HepG2 (cell line): ENCODE measurements around the gene LIME1. TPM values are rescaled to one million over a fixed set of nuclear protein-coding genes. Genes with fewer than 3 reads are reported as not detected.

Experiments used
- ATF1 ChIP-seq: IDR thresholded peaks from 2 replicates; pipeline ENCODE4 v1.6.1; 2016; ENCODE audit warnings: mild to moderate bottlenecking, control low read depth
- ATM ChIP-seq: fragments of 450-650 bp; IDR thresholded peaks from 2 replicates; pipeline ENCODE4 v1.7.1; 2017; ENCODE audit warnings: mild to moderate bottlenecking, borderline replicate concordance
- CEBPZ ChIP-seq: IDR thresholded peaks from 2 replicates; pipeline ENCODE4 v1.6.1; 2012; ENCODE audit warnings: low read length, improper control_type of control experiment
- DMAP1 ChIP-seq: IDR thresholded peaks from 2 replicates; pipeline ENCODE4 v1.6.1; 2016
- FOXC1 ChIP-seq: sonication (generic); formaldehyde crosslinking; IDR thresholded peaks from 2 replicates; pipeline ENCODE4 v1.8.0; 2022; ENCODE audit warnings: mild to moderate bottlenecking, missing genetic modification reagents, borderline replicate concordance
- HNRNPH1 ChIP-seq: fragments of 200-400 bp; formaldehyde crosslinking; optimal IDR thresholded peaks from 2 replicates; pipeline ENCODE3; 2017; ENCODE audit warnings: mild to moderate bottlenecking, low read depth, low read length
- JARID2 ChIP-seq: sonication (generic); formaldehyde crosslinking; IDR thresholded peaks from 2 replicates; pipeline ENCODE4 v1.8.1; 2023; ENCODE audit warnings: missing genetic modification reagents, inconsistent platforms; ENCODE audit not compliant: insufficient replicate concordance
- PAX8 ChIP-seq: sonication (generic); formaldehyde crosslinking; IDR thresholded peaks from 2 replicates; pipeline ENCODE4 v1.8.0; 2022; ENCODE audit warnings: mild to moderate bottlenecking, missing genetic modification reagents, borderline replicate concordance
- PHF5A ChIP-seq: IDR thresholded peaks from one replicate; pipeline ENCODE4 v1.6.1; 2018; ENCODE audit warnings: low read depth, missing genetic modification reagents; ENCODE audit not compliant: unreplicated experiment
- RARG ChIP-seq: sonication (generic); formaldehyde crosslinking; IDR thresholded peaks from 2 replicates; pipeline ENCODE4 v1.4.0; 2020; ENCODE audit warnings: low read depth, mild to moderate bottlenecking, missing genetic modification reagents
- RBM39 ChIP-seq: fragments of 200-400 bp; formaldehyde crosslinking; IDR thresholded peaks from one replicate; pipeline ENCODE4 v1.6.1; 2018; ENCODE audit warnings: antibody characterized with exemption, mild to moderate bottlenecking, low read depth, low read length; ENCODE audit not compliant: poor library complexity, severe bottlenecking
- RNF219 ChIP-seq: sonication (generic); formaldehyde crosslinking; IDR thresholded peaks from 2 replicates; pipeline ENCODE4 v1.5.0; 2020; ENCODE audit warnings: mild to moderate bottlenecking, missing genetic modification reagents
- RXRA ChIP-seq: sonication (generic); formaldehyde crosslinking; IDR thresholded peaks from 2 replicates; pipeline ENCODE4 v1.5.1; 2020; ENCODE audit warnings: missing genetic modification reagents
- SP4 ChIP-seq: sonication (generic); formaldehyde crosslinking; IDR thresholded peaks from 2 replicates; pipeline ENCODE4 v1.8.1; 2023; ENCODE audit warnings: mild to moderate bottlenecking, missing genetic modification reagents
- SYNCRIP ChIP-seq: fragments of 200-400 bp; formaldehyde crosslinking; IDR thresholded peaks from 2 replicates; pipeline ENCODE4 v1.6.1; 2018; ENCODE audit warnings: mild to moderate bottlenecking, low read depth, low read length; ENCODE audit not compliant: insufficient read depth
- ZBTB38 ChIP-seq: sonication (generic); formaldehyde crosslinking; IDR thresholded peaks from 2 replicates; pipeline ENCODE4 v1.5.1; 2020; ENCODE audit warnings: mild to moderate bottlenecking, missing genetic modification reagents
- ZBTB7A ChIP-seq: sonication (generic); formaldehyde crosslinking; IDR thresholded peaks from 2 replicates; pipeline ENCODE4 v1.8.0; 2022; ENCODE audit warnings: mild to moderate bottlenecking, missing genetic modification reagents
- ZBTB8A ChIP-seq: sonication (generic); formaldehyde crosslinking; IDR thresholded peaks from 2 replicates; pipeline ENCODE4 v1.4.0; 2020; ENCODE audit warnings: mild to moderate bottlenecking, low read depth, missing genetic modification reagents, borderline replicate concordance
- ZFP1 ChIP-seq: IDR thresholded peaks from 2 replicates; pipeline ENCODE4 v1.6.1; 2016
- ZFP37 ChIP-seq: sonication (generic); formaldehyde crosslinking; IDR thresholded peaks from 2 replicates; pipeline ENCODE4 v1.4.0; 2020; ENCODE audit warnings: missing genetic modification reagents, borderline replicate concordance
- ZNF331 ChIP-seq: sonication (generic); formaldehyde crosslinking; IDR thresholded peaks from 2 replicates; pipeline ENCODE4 v1.4.0; 2020; ENCODE audit warnings: missing genetic modification reagents
- polyA plus RNA-seq, 8 experiments: library from polyadenylated mRNA; depleted of rRNA in 3 of 8; stranded (reverse) in 7 of 8; unstranded in 1 of 8; fragments of >200 nt; fragmentation: Illumina TruSeq in 4 of 8; extraction: Trizol in 4 of 8; gene quantifications; 2 replicates each; pipeline versions ENCODE4 v1.2.1 to v1.2.3, GENCODE V29; 2011 to 2016; ENCODE audit warnings: low read depth in 4 of 8, missing spikeins in 1 of 8, mixed read lengths in 1 of 8; ENCODE audit not compliant: insufficient read depth in 1 of 8
- total RNA-seq, 5 experiments: library from RNA; depleted of rRNA; stranded (reverse); fragments of >200 nt; fragmentation: Illumina TruSeq; extraction: Trizol; gene quantifications; 2 replicates each; pipeline ENCODE4 v1.2.3, GENCODE V29; 2016; ENCODE audit warnings: low read depth in 1 of 5
- TF ChIP-seq, protein P1 (sequence below): sonication (generic); formaldehyde crosslinking; IDR thresholded peaks from 2 replicates; pipeline ENCODE4 v1.4.0; 2020; ENCODE audit warnings: missing genetic modification reagents, low read depth, mild to moderate bottlenecking, borderline replicate concordance
- TF ChIP-seq, protein P2 (sequence below): sonication (generic); formaldehyde crosslinking; IDR thresholded peaks from 2 replicates; pipeline ENCODE4 v1.4.0; 2020; ENCODE audit warnings: mild to moderate bottlenecking, missing genetic modification reagents

The LIME1 gene
- total and polyA plus RNA-seq, 2 of the 13 experiments (the other 11 are each of a cell fraction or from before 2014, with no cell fraction given): 13.0 to 61.5 TPM

DNA sequence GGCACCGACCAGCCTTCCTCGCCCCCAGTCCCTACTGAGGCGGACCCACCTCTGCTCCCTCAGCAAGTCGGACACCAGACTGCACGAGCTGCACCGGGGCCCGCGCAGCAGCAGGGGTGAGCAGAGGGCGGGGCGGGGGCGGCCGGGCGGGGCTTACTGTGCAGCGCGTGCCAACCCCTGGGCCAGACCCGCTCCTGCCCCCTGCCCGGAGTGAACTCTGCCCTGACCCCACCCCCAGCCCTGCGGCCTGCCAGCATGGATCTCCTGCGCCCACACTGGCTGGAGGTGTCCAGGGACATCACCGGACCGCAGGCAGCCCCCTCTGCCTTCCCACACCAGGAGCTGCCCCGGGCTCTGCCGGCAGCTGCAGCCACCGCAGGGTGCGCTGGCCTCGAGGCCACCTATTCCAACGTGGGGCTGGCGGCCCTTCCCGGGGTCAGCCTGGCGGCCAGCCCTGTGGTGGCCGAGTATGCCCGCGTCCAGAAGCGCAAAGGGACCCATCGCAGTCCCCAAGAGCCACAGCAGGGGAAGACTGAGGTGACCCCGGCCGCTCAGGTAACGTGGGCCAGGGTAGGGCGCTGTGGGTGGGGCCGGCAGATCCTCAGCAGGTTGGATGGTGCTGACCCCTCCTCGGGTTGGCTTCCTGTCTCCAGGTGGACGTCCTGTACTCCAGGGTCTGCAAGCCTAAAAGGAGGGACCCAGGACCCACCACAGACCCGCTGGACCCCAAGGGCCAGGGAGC lies 1.7 kb downstream of the LIME1 start (continued):
- TF ChIP-seq, protein P1, sequence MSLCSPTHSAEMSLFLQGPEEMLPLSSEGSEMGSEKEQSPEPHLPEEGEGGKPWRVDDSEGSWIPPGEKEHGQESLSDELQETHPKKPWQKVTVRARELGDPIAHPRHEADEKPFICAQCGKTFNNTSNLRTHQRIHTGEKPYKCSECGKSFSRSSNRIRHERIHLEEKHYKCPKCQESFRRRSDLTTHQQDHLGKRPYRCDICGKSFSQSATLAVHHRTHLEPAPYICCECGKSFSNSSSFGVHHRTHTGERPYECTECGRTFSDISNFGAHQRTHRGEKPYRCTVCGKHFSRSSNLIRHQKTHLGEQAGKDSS (CRISPR knock-in tag): peak; percentile 85; the same call in 1 of the 2 replicates
- peak; percentile 54 for TF ChIP-seq ZBTB38
- peak; percentile 55 for TF ChIP-seq RBM39
- no peak; the same call in 1 of the 2 replicates for TF ChIP-seq RARG (CRISPR knock-in tag)
- peak; percentile 48 for TF ChIP-seq PHF5A
- TF ChIP-seq, protein P2, sequence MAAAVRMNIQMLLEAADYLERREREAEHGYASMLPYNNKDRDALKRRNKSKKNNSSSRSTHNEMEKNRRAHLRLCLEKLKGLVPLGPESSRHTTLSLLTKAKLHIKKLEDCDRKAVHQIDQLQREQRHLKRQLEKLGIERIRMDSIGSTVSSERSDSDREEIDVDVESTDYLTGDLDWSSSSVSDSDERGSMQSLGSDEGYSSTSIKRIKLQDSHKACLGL: peak; percentile 84
- TF ChIP-seq CEBPZ: no peak
- TF ChIP-seq JARID2 (CRISPR knock-in tag): peak; percentile 75
- TF ChIP-seq ZBTB7A (CRISPR knock-in tag): peak; percentile 92; the same call in 1 of the 2 replicates
- TF ChIP-seq ZFP37: peak; percentile 30; the same call in 1 of the 2 replicates
- TF ChIP-seq DMAP1 (CRISPR knock-in tag): peak; percentile 77; the same call in 1 of the 2 replicates
- TF ChIP-seq ZFP1: peak; percentile 67; the same call in 1 of the 2 replicates
- TF ChIP-seq ATF1 (CRISPR knock-in tag): no peak
- peak; percentile 40; the same call in 1 of the 2 replicates for TF ChIP-seq ZBTB8A (CRISPR knock-in tag)
- peak; percentile 87; the same call in 1 of the 2 replicates for TF ChIP-seq FOXC1 (CRISPR knock-in tag)
- no peak for TF ChIP-seq HNRNPH1
- TF ChIP-seq SP4 (CRISPR knock-in tag): no peak; the same call in 1 of the 2 replicates
- TF ChIP-seq SYNCRIP: no peak
- TF ChIP-seq RXRA: peak; percentile 87
- TF ChIP-seq RNF219 (CRISPR knock-in tag): no peak
- TF ChIP-seq ZNF331 (CRISPR knock-in tag): peak; percentile 79; the same call in 1 of the 2 replicates
- peak; percentile 98; the same call in 1 of the 2 replicates for TF ChIP-seq PAX8 (CRISPR knock-in tag)
- TF ChIP-seq ATM: no peak
